Type B pancreatic cell (in vitro differentiated cells): Measurements from ENCODE around the gene PIP4K2A. TPM values are rescaled to one million over a fixed set of nuclear protein-coding genes. Genes with fewer than 3 reads are reported as not detected.

Source experiments
- DNase-seq: peaks from one replicate; pipeline ENCODE4 v3.0.0; 2021; ENCODE audit warnings: mixed read lengths; ENCODE audit not compliant: unreplicated experiment; ENCODE audit errors: extremely low spot score
- H3K27ac Mint-ChIP-seq: 2 replicates; pipeline ENCODE4 v1.8.0; 2021; ENCODE audit warnings: mild to moderate bottlenecking, mixed read lengths
- H3K27me3 Mint-ChIP-seq: 2 replicates; pipeline ENCODE4 v1.8.0; 2021; ENCODE audit warnings: mixed read lengths
- H3K36me3 Mint-ChIP-seq: 2 replicates; pipeline ENCODE4 v1.8.0; 2021; ENCODE audit warnings: mixed read lengths
- H3K4me1 Mint-ChIP-seq: one replicate; pipeline ENCODE4 v1.8.0; 2021; ENCODE audit warnings: mixed read lengths; ENCODE audit not compliant: unreplicated experiment
- H3K4me3 Mint-ChIP-seq: 2 replicates; pipeline ENCODE4 v1.8.0; 2021; ENCODE audit warnings: mild to moderate bottlenecking, mixed read lengths
- H3K9me3 Mint-ChIP-seq: 2 replicates; pipeline ENCODE4 v1.8.0; 2021; ENCODE audit warnings: mixed read lengths
- total RNA-seq: library from RNA; stranded (reverse); gene quantifications from 2 replicates; pipeline ENCODE4 v1.2.1, GENCODE V29; 2021; ENCODE audit warnings: low replicate concordance
- TF ChIP-seq, protein P1 (sequence below): fragments of 200-600 bp; sonication (generic); conservative IDR thresholded peaks from 2 replicates; pipeline ENCODE4 v1.5.0; 2021; ENCODE audit warnings: antibody characterized with exemption, mild to moderate bottlenecking

Gene PIP4K2A
- total RNA-seq, 1 donor from 2014 or later: 15.7 TPM

DNA sequence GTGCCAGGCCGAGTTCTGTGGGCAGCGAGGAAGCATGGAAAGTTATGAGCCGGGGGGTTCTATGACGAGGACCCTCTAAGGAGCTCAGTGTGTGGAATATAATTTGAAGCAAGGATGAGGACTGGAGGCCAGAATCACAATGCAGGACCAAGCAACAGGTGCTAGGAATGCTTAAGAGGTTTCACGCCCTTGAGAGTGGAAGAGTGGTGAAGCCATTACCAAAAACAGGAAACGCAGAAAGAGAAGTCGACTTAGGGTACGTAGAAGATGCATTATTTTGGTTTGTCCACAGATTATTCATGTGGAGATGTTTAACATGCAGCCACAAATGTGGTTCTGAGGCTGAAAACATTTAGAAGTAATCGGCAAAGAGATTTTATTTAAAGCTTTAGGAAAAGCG, 78.7 kb downstream of the PIP4K2A start:
- no peaks in the 10 kb centered on the region for H3K27me3 Mint-ChIP-seq
- DNase-seq: no peak
- TF ChIP-seq, protein P1, sequence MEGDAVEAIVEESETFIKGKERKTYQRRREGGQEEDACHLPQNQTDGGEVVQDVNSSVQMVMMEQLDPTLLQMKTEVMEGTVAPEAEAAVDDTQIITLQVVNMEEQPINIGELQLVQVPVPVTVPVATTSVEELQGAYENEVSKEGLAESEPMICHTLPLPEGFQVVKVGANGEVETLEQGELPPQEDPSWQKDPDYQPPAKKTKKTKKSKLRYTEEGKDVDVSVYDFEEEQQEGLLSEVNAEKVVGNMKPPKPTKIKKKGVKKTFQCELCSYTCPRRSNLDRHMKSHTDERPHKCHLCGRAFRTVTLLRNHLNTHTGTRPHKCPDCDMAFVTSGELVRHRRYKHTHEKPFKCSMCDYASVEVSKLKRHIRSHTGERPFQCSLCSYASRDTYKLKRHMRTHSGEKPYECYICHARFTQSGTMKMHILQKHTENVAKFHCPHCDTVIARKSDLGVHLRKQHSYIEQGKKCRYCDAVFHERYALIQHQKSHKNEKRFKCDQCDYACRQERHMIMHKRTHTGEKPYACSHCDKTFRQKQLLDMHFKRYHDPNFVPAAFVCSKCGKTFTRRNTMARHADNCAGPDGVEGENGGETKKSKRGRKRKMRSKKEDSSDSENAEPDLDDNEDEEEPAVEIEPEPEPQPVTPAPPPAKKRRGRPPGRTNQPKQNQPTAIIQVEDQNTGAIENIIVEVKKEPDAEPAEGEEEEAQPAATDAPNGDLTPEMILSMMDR: no peak
- peaks cover 3% of the 10 kb centered on the region for H3K36me3 Mint-ChIP-seq
- no peak overlapping the region for H3K27ac Mint-ChIP-seq
- H3K9me3 Mint-ChIP-seq: peaks cover 3% of the 10 kb centered on the region
- no peak overlapping the region for H3K4me3 Mint-ChIP-seq
- H3K4me1 Mint-ChIP-seq: peaks cover 7% of the 10 kb centered on the region

DNA sequence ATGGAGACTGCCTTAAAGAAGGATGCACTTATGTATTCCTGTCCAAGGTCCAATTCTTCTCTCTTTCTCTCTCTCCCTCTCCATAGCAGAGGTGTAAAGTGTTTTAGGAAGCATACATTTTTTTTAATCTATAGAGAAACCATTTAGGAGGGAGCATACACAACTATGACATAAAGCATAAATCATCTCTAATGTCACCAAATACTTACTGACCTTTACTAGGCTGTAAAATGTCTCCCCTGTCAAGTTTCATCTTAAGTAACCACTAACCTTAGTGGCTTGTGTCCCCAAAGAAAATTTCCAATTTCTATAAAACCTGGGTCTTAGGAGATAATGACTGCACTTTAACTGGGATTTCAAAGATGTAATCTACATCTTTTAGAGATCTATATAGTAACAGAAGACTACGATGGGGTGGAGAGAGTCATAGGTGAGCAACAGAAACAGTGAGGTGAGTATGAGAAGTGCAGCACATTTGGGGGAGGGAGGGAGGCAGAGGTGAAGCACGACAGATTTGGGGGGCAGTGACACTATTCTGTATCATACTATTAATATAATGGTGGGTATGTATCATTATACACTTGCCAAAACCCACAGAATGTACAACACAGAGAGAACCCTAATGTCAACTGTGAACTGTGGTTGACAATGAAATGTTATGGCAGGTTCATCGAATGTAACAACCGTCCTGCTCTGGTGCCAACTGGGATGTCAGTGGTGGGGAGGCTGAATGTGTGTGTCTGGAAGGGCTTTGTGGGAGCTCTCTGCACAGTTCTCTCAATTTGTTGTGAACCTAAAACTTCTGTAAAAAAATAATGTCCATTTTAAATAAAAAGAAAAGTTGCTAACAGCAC, 79.5 kb downstream of the PIP4K2A start:
- H3K4me3 Mint-ChIP-seq: no peak overlapping the region
- DNase-seq: no peak
- H3K36me3 Mint-ChIP-seq: peaks cover 4% of the 10 kb centered on the region
- no peaks in the 10 kb centered on the region for H3K27me3 Mint-ChIP-seq
- peak overlapping the region; percentile 98 for H3K27ac Mint-ChIP-seq
- peaks cover 5% of the 10 kb centered on the region for H3K9me3 Mint-ChIP-seq
- peaks cover 9% of the 10 kb centered on the region for H3K4me1 Mint-ChIP-seq
- TF ChIP-seq, protein P1: no peak

DNA sequence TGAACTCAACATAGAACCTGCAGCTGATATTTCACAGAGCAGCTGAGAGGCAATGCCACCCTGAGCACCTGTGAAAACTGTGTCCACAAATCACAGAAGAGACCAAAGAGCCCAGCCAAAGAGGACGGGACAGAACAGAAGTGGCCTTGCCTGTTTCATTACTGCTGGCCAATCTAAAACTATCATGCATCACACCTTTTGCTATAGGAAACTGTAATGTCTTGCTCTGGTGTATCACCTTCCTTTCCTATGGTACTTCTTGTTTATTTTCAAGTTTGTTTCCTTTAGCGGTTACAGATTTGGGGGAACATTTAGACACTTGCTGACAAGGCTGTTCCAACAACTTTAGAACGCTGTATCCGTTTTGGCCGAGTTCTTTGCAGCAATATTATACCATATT, 80.3 kb downstream of the PIP4K2A start:
- H3K9me3 Mint-ChIP-seq: peaks cover 5% of the 10 kb centered on the region
- H3K27ac Mint-ChIP-seq: peak overlapping the region; percentile 98
- H3K4me1 Mint-ChIP-seq: peaks cover 9% of the 10 kb centered on the region
- DNase-seq: no peak
- H3K4me3 Mint-ChIP-seq: peak overlapping the region; percentile 55
- H3K27me3 Mint-ChIP-seq: no peaks in the 10 kb centered on the region
- H3K36me3 Mint-ChIP-seq: peaks cover 4% of the 10 kb centered on the region
- TF ChIP-seq, protein P1: no peak

DNA sequence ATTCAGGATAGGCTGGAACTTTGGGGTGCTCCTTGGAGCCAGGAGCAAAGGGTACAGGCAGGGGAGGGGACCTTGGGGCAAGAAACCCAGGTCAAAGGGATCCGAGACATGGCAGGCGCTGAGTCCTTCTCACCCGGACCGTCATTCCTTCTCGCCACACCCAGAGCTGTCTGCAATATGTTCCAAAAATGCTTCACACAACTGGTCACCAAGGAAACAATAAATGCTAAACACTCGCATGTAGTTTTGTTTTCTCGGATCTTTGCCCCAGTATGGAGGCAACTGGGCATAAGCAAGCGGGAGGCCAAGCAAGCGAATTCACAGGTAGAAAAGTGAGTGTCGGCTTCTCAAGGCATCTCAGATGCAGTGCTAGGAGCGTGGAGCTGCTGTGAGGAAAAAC, 80.8 kb downstream of the PIP4K2A start:
- H3K27ac Mint-ChIP-seq: peak overlapping the region; percentile 98
- peaks cover 9% of the 10 kb centered on the region for H3K4me1 Mint-ChIP-seq
- H3K9me3 Mint-ChIP-seq: peaks cover 5% of the 10 kb centered on the region
- TF ChIP-seq, protein P1: no peak
- peaks cover 4% of the 10 kb centered on the region for H3K36me3 Mint-ChIP-seq
- no peak for DNase-seq
- H3K27me3 Mint-ChIP-seq: no peaks in the 10 kb centered on the region
- peak overlapping the region; percentile 55 for H3K4me3 Mint-ChIP-seq

DNA sequence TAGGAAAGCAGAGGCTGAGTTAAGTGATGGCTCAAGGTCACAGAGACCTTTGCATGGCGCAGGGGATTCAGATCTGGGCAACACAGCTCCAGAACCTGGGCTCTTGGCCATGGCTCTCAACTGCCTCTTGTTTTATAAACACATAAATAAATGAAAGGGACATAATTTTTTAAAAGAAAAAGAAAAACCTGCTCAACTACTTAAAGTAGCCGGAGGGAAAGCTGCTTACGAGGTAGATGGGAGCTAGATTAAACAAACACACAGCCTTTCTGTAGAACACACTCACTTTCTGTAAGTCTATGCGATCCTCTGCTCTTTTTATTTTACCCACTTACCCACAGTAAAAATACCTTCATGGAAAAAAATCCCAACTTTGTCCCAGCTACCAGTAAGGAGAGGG, 81.3 kb downstream of the PIP4K2A start:
- H3K4me1 Mint-ChIP-seq: peaks cover 9% of the 10 kb centered on the region
- H3K9me3 Mint-ChIP-seq: peaks cover 5% of the 10 kb centered on the region
- H3K27ac Mint-ChIP-seq: peak overlapping the region; percentile 98
- peak overlapping the region; percentile 55 for H3K4me3 Mint-ChIP-seq
- DNase-seq: no peak
- TF ChIP-seq, protein P1: no peak
- H3K36me3 Mint-ChIP-seq: peaks cover 4% of the 10 kb centered on the region
- no peaks in the 10 kb centered on the region for H3K27me3 Mint-ChIP-seq
